Measurements from ENCODE around the gene TIGD2.
"Not testable (repeated sequence)": the region's sequence is repeated elsewhere in the genome, so short reads cannot be mapped to it uniquely, and the experiment has no call there.

The TIGD2 gene

GRCh38 chr4:89119836-89120235 is 8.5 kb downstream of the TIGD2 start:
- DNase-seq = no peak

DNA sequence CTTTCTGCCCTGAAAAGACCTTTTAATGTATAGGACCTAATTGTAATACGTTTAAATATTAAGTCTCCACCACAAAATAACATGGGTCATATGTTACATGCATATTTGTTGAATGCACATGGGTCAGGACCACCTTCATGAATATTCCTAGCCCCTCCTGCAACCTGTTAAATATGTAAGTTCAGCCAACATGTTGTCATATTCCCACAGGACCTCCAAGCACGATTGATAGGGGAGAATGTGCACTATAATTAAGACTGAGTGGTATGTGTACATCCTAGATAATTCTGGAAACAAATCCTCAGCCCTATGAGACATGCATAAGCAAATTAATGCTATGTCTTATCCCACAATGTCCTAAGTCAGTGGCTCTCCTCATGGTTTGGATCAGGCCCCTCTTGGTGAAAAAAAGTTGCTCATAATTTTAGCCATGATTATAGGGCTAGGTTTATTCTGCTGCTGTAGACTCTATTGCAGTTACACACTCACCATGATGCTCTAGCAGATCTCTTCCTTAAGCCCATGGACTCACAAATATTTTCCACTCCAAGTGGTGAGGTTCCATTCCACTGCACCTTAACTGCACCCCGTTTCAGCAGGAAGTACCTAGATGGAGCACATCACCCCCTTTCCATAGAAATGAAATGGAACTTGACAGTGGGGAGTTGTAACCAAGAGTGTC is 10.2 kb downstream of the TIGD2 start:
- no peak for DNase-seq

DNA sequence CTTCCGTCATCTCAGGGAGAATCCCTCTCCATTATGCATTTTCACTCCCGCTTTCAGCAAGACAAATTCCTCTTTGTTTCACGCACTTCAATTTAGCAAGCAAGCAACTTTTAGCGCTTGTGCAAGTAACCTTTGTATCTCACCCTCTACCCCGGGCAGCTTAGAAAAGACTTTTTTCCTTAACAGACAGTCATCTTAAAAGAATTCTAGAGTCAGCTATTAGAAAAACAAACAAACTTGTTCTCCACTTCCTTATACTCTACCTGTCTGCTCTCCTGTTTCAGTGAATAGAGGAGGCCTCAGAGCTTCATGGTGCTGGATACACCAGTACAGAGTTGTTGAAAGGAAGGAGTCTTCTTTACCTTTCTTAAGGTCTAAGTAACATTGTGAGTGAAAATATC is 12.1 kb downstream of the TIGD2 start:
- no peak for DNase-seq

GRCh38 chr4:89125901-89126782 is 14.8 kb downstream of the TIGD2 start:
- DNase-seq = no peak

DNA sequence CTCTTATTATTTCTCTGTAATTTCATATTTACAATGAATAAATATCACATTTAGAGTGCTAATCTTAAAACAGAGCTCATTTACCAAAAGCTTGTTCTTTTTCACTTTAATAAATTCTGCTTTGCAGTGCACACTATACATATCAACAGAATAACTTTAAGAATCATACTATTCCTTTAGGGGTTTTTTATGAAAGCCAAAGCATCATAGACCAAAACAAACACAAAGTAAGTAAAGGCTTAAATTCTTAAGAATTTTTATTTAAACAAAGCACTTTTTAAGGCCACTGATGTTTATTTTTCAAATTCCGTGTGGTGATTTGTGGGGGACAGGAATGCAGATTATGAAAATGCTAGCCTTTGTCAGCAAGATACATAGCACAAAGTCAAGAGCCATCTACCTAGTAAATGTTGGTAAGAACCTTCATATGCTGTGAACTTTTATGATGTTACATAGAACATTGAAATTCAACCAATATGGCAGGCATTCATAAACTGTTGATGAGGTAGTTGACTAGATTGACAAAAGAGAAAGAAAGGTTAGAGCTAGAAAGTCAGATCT is 17.8 kb downstream of the TIGD2 start:
- DNase-seq = no peak

- DNase-seq = no peak
These were observed 23.5 kb downstream of the TIGD2 start for GRCh38 chr4:89134775-89135319.

DNA sequence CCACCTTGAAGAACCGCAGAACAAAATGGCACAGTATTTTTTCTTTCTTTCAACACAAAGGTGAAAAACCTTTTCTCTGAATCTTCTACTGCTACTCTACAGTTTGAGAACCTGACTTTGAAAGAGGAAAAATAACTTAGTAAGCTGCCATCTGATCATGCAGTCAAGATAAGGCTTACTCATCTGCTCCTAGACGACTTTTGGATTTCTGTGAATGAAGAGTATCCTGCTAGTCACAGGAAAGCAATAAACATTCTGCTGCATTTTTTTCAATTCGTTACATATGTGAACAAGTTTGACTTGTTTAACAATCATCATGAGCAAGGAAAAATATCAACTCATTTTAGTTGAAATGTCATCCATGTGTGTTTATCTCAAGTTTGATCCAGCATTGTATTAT is 25.2 kb downstream of the TIGD2 start:
- no peak for DNase-seq

- DNase-seq = no peak
These were observed 25.9 kb downstream of the TIGD2 start for GRCh38 chr4:89137231-89137630.

DNA sequence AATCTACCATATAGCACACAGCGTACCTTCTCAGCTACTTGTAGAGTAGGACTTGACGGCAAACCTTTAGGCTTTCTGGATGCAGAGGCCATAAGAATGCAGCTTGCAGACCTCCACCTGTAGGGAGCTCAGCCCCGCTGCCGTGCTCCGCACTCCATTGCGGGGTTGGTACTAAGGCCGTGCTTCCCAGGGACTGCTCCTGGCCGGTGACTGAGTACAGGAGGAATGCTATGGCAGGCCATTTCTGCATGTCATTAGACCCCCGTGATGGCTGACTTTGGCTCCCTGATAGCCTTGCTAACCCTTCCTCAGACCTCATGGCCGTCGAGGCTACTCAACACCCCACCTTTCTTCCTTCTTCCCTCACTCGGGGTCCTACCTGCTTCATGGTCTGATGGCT is 26.4 kb downstream of the TIGD2 start:
- DNase-seq = no peak

DNA sequence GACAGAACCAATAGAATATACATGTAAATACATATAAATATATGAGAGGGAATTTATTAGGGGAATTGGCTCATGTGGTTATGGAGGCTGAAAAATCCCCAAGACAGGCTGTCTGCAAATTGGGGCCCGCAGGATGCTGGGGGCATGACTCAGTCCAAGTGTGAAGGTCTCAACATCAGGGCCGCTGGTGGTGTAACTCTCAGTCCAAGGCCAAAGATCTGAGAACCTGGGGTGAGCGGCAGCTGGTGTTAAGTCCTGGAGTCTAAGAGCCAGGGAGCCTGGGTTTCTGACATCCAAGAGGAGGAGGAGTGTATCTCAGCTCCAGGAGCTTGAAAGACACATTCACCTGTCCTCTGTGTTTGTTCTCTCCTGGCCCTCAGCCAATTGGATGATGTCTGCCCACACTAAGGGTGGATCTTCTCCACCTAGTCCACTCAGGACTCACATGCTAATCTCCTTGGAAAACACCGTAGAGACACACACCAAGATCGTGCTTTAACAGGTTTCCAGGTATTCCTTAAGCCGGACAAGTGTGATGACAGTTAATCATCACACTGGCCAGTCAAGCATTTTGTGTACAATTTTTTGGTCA is 28.9 kb downstream of the TIGD2 start:
- DNase-seq = no peak

GRCh38 chr4:89142691-89143669 is 31.6 kb downstream of the TIGD2 start:
- no peak for DNase-seq

GRCh38 chr4:89144652-89145051 is 33.3 kb downstream of the TIGD2 start:
- not testable (repeated sequence) for DNase-seq

- DNase-seq = no peak
These were observed 34.9 kb downstream of the TIGD2 start for GRCh38 chr4:89146196-89146595.

DNA sequence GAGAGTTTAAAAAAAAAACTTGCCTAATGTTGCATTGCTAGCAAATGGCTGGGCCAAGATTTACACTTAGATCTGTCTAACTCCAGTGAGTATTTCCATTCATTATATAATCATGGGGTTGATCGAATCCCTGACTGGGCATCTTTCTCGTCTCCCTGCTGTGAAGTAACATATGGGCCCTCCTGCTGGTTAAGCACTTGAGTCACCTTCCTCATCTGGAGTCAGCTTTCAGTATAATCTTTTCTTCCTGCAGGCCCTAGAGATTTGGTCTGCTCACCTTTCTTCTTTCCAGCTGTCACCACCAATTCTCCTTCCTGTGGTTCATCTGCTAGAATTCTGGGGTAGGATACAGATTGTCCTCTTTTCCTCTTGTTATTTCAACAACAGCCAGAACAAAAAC is 41.6 kb downstream of the TIGD2 start:
- no peak for DNase-seq

- no peak for DNase-seq
These were observed 45.0 kb downstream of the TIGD2 start for GRCh38 chr4:89156174-89156914.

DNA sequence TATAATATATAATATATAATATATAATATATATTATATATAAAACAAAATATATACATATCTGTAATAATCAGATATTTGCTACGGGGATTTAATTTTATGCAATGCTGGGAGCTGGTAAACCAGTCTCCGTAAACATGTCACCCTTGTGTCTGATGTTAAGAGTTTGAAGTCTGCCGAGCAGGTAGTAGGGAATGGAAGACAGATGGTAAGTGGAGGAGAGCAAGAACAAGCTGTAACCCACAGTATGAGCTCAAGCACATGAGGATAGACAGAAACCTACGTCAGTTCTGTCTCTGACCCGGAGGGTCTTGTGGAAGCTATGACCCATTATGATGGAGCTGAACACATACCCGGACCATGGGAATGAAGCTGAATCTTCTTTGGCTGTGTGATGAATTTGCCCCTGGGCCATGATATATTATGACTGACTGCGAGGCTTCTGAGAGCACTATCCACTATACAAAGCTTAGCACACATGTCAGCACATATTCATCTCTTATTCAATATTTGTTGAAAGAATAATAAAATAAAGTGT is 46.2 kb downstream of the TIGD2 start:
- no peak for DNase-seq

DNA sequence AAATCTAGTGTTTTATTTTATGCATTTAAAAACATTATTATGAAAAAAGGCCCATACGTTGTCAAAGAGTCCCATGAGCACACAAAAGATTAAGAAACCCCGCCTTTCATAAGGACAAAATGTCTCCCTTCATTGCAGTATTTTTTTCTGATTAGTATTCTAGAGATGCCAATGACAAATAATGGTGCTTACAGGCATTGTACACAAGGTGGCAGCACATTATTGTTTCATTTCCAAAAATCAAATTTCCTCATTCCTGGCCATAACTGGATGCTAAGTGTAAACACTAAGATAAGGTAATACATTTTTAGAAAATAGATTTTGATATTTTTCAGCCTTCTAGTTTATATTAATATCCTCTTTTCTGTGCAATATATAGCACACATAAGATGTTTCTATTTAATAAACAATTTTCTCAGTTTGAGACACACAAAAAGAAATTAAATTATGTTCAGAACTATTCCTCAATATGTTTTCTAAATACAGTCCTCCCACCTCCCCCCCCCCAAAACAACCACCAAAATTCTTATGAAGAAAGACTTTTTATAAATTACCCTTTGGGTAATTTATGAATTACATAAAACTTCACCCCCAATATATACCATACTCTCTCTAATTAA is 47.7 kb downstream of the TIGD2 start:
- no peak for DNase-seq

DNA sequence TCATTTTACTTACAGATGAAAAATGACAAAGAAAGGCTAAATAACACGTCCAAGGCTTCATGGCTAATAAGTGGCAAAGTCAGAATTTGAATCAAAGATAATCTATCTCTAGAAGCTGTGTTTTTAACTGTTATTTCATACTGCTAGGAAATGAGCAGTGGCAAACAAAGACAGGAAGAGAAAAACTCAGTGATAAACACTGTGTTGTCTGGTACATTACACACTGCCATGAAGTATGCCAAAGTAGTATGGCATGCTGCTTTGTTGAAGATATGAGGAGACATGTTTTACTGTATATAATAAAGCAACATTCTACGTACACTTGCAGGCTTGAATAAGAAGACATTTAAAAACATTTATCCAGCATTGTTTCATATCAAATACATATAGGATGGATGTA is 49.5 kb downstream of the TIGD2 start:
- DNase-seq = no peak

DNA sequence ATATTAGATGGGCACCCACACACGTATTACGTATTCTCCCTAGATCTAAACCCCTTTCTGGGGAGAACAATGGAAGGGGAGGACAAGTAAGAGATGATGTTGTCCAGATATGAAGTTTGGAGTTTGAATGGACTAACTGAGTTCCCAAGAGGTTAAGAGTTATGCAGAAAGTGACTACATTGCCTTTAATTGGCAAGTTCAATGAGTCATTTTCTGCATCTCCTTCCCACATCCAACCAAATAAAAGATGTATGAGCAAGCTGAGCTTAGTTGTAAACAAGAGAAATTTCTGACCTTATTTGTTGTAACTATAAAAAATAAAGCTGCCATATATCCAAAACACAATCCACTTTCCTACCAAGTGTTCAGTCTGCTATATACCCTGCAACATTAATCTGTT is 50.5 kb downstream of the TIGD2 start:
- DNase-seq = no peak

GRCh38 chr4:89162496-89162895 is 51.2 kb downstream of the TIGD2 start:
- DNase-seq = no peak

DNA sequence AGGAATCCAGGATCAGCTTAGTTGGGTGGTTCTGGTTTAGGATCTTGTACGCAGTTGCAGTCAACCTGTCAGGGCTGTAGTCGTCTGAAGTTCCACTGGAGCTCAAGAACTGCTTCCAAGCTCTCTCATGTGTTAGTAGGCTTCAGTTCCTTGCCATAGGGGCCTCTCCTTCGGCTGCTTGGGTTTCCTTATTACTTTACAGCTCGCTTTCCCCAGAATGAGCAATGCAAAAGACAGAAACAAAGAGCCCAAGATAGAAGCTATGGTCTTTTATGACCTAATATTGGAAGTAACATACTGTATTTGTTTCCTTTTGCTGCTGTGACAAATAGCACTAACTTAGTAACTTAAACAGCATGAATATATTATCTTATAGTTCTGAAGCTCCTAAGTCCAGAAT is 51.7 kb downstream of the TIGD2 start:
- no peak for DNase-seq

Measured in stimulated activated CD4-positive, alpha-beta T cell treated with anti-CD3 and anti-CD28 coated beads, Interleukin-4, amount 100 ng/mL, for 1 hour (primary cell).